ENCODE measurements around the gene KRT7. TPM values are rescaled to one million over a fixed set of nuclear protein-coding genes. Genes with fewer than 3 reads are reported as not detected.
A peak's percentile ranks its signal among the peaks of the same experiment; 100 is the strongest.
"Not testable (repeated sequence)": the region's sequence is repeated elsewhere in the genome, so short reads cannot be mapped to it uniquely, and the experiment has no call there.

KRT7 gene
- total RNA-seq, 1 experiment from 2014 or later: 13.9 TPM

DNA sequence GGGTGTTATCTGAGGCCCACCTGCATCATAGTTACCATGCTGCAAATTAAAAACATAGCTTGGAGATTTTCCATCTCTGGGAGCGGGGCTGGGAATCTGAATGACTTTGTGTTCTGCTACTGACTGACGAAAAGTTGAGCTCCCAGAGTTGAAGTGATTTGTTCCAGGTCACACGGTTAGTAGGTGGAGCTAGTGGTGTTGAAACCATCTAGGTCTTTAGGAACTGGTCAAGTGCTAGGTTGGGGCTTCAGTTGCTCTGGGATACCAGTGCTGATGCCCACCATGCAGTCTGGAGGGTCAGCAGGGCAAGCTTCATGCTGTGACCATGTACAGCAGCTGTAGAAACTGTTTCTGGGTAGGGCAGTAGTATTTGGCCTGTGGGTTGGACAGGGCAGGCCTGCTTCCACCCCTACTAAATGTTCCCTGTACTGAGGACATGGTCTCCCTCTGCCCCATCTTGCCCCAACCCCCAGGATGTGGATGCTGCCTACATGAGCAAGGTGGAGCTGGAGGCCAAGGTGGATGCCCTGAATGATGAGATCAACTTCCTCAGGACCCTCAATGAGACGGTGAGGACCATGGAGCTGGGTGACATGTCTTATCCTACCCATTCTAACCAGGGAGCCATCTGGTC is 5.3 kb downstream of the KRT7 start:
- no peak for DNase-seq
- no peaks in the 10 kb centered on the region for H3K36me3 ChIP-seq (ENCODE audit: control insufficient read depth, insufficient read depth, low read length)
- ChIA-PET POLR2A (interaction anchor here (0.6 kb wide), 1 partner anchor 18 kb away, joined by 3 read pairs; no protein-coding TSS in a partner anchor), CTCF (interaction anchor here (1.6 kb wide), 1 partner anchor 41 kb away, joined by 5 read pairs; no protein-coding TSS in a partner anchor)
- intact Hi-C loops (cut with micrococcal nuclease; ENCODE audit: unreplicated experiment): loop anchor here (2.0 kb wide), 1 partner anchor 42 kb away; no protein-coding TSS in a partner anchor
- BruUV-seq (replicated peaks): no TSS peak
- no peaks in the 10 kb centered on the region for H3K9me3 ChIP-seq
- no peaks in the 10 kb centered on the region for H3K27me3 ChIP-seq (replicated peaks; ENCODE audit: control insufficient read depth, insufficient read depth, low read length)
- peaks cover 44% of the 10 kb centered on the region for H3K4me1 ChIP-seq
- H3K27ac Mint-ChIP-seq (ENCODE audit: unreplicated experiment): no peak overlapping the region
- H3K4me1 Mint-ChIP-seq (ENCODE audit: low read depth, unreplicated experiment): peaks cover 30% of the 10 kb centered on the region
- TF ChIP-seq, protein P1, sequence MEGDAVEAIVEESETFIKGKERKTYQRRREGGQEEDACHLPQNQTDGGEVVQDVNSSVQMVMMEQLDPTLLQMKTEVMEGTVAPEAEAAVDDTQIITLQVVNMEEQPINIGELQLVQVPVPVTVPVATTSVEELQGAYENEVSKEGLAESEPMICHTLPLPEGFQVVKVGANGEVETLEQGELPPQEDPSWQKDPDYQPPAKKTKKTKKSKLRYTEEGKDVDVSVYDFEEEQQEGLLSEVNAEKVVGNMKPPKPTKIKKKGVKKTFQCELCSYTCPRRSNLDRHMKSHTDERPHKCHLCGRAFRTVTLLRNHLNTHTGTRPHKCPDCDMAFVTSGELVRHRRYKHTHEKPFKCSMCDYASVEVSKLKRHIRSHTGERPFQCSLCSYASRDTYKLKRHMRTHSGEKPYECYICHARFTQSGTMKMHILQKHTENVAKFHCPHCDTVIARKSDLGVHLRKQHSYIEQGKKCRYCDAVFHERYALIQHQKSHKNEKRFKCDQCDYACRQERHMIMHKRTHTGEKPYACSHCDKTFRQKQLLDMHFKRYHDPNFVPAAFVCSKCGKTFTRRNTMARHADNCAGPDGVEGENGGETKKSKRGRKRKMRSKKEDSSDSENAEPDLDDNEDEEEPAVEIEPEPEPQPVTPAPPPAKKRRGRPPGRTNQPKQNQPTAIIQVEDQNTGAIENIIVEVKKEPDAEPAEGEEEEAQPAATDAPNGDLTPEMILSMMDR (IDR thresholded peaks at IDR 0.05; ENCODE audit: insufficient read depth in 1 of 2, low read depth in 1 of 2, low read length in 1 of 2, severe bottlenecking in 1 of 2, unreplicated experiment in 1 of 2): no peak
- no peaks in the 10 kb centered on the region for H3K27me3 Mint-ChIP-seq (ENCODE audit: insufficient read depth, unreplicated experiment)
- no peaks in the 10 kb centered on the region for H3K9me3 Mint-ChIP-seq (ENCODE audit: unreplicated experiment)
- H3K4me3 ChIP-seq (ENCODE audit: low read depth, low read length): no peak overlapping the region
- H3K4me3 Mint-ChIP-seq (ENCODE audit: unreplicated experiment): no peak overlapping the region
- H3K36me3 Mint-ChIP-seq (ENCODE audit: insufficient read depth, unreplicated experiment): peaks cover 6% of the 10 kb centered on the region

DNA sequence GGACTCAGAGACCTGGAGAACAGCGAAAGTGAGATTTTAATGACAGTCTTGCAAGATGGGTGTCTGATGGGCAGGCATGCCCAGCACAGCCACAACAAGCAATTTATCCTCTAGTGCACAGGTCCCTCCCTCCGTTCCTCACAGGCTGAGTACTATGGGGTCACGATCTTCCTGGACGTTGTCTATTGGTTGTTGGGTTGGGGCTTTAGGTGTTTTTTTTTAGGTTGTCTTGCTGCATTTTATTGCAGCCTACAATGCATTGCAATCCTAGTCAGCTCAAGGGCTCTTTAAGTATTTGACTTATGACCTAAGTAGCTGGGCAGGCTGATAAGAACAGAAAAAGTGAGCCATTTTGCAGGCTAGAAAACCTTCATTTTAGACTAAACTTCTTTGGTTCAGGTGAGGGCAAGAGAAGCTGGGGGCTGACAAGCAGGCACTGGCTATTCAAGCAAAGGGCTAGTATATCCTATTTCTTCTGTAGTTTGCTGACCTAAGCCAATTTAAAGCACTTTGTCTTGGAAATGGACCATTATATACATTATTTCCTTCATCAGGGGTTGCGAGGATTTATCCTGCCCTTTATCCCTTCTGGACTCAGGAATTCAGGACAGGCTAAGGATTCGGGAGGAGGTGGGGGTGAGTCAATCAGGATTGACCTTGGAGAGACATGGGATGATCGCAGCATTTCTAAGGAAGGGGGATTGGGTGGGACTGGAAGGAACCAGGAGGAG is 6.0 kb downstream of the KRT7 start:
- POLR2A ChIA-PET: interaction anchor here (0.7 kb wide), 1 partner anchor 22 kb away, joined by 3 read pairs; no protein-coding TSS in a partner anchor
- peaks cover 52% of the 10 kb centered on the region for H3K4me1 ChIP-seq
- H3K27me3 Mint-ChIP-seq (ENCODE audit: insufficient read depth, unreplicated experiment): no peaks in the 10 kb centered on the region
- H3K4me3 ChIP-seq (ENCODE audit: low read depth, low read length): no peak overlapping the region
- no TSS peak for BruUV-seq (replicated peaks)
- no peaks in the 10 kb centered on the region for H3K9me3 ChIP-seq
- peak overlapping the region; percentile 70 for H3K27ac Mint-ChIP-seq (ENCODE audit: unreplicated experiment)
- no peak overlapping the region for H3K4me3 Mint-ChIP-seq (ENCODE audit: unreplicated experiment)
- TF ChIP-seq, protein P1 (IDR thresholded peaks at IDR 0.05; ENCODE audit: insufficient read depth in 1 of 2, low read depth in 1 of 2, low read length in 1 of 2, severe bottlenecking in 1 of 2, unreplicated experiment in 1 of 2): no peak
- CTCF ChIA-PET: no interaction called here
- no peaks in the 10 kb centered on the region for H3K36me3 ChIP-seq (ENCODE audit: control insufficient read depth, insufficient read depth, low read length)
- peaks cover 37% of the 10 kb centered on the region for H3K4me1 Mint-ChIP-seq (ENCODE audit: low read depth, unreplicated experiment)
- H3K27me3 ChIP-seq (replicated peaks; ENCODE audit: control insufficient read depth, insufficient read depth, low read length): no peaks in the 10 kb centered on the region
- intact Hi-C loops (cut with micrococcal nuclease; ENCODE audit: unreplicated experiment): loop anchor here (2.0 kb wide), 1 partner anchor 42 kb away; no protein-coding TSS in a partner anchor
- H3K36me3 Mint-ChIP-seq (ENCODE audit: insufficient read depth, unreplicated experiment): peaks cover 12% of the 10 kb centered on the region
- H3K9me3 Mint-ChIP-seq (ENCODE audit: unreplicated experiment): no peaks in the 10 kb centered on the region
- peak; percentile 43 to 57 for DNase-seq

DNA sequence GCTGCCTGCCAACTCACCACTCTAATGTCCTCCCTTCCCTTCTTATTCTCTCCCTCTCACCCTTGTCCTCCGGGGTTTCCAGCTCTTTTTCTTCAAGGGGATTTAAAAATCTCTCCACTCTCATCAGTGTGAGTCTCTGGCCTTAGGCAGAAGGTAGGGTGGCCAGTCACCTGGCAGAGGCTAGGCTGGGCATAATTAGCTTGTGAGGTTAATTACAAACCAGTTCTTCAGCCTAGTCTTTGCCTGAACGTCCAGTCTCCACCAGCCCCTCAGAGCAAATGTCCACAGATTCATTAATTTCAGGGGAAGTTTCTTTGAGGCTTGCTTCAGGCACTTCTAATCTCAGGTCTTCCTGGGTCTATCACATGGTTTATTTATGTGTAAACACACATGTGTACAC is 6.7 kb downstream of the KRT7 start:
- Histone ChIP-seq H3K36me3 (ENCODE audit: control insufficient read depth, insufficient read depth, low read length) (no peaks in the 10 kb centered on the region), H3K9me3 (no peaks in the 10 kb centered on the region), H3K4me1 (peaks cover 54% of the 10 kb centered on the region), H3K27me3 (replicated peaks; ENCODE audit: control insufficient read depth, insufficient read depth, low read length) (no peaks in the 10 kb centered on the region), H3K4me3 (ENCODE audit: low read depth, low read length) (no peak overlapping the region)
- ChIA-PET CTCF (no interaction called here), POLR2A (no interaction called here)
- Mint-ChIP-seq H3K9me3 (ENCODE audit: unreplicated experiment) (no peaks in the 10 kb centered on the region), H3K36me3 (ENCODE audit: insufficient read depth, unreplicated experiment) (peaks cover 7% of the 10 kb centered on the region), H3K4me3 (ENCODE audit: unreplicated experiment) (no peak overlapping the region), H3K27me3 (ENCODE audit: insufficient read depth, unreplicated experiment) (no peaks in the 10 kb centered on the region), H3K4me1 (ENCODE audit: low read depth, unreplicated experiment) (peaks cover 38% of the 10 kb centered on the region), H3K27ac (ENCODE audit: unreplicated experiment) (peak overlapping the region; percentile 70)
- BruUV-seq (replicated peaks): no TSS peak
- TF ChIP-seq, protein P1 (IDR thresholded peaks at IDR 0.05; ENCODE audit: insufficient read depth in 1 of 2, low read depth in 1 of 2, low read length in 1 of 2, severe bottlenecking in 1 of 2, unreplicated experiment in 1 of 2): no peak
- intact Hi-C loops (cut with micrococcal nuclease; ENCODE audit: unreplicated experiment): loop anchor here (2.0 kb wide), 1 partner anchor 41 kb away; no protein-coding TSS in a partner anchor
- no peak for DNase-seq

DNA sequence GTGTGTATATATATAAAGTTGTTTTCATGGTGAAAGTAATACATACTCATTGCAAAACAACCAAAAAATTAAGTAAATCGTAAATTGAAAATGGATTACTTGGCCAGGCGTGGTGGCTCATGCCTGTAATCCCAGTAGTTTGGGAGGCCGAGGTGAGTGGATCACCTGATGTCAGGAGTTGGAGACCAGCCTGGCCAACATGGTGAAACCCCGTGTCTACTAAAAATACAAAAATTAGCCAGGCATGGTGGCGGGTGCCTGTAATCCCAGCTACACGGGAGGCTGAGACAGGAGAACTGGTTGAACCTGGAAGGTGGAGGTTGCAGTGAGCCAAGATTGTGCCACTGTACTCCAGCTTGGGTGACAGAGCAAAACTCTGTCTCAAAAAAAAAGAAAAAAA is 7.2 kb downstream of the KRT7 start:
- H3K27me3 ChIP-seq (replicated peaks; ENCODE audit: control insufficient read depth, insufficient read depth, low read length); intact Hi-C loops (cut with micrococcal nuclease; ENCODE audit: unreplicated experiment); H3K36me3 Mint-ChIP-seq (ENCODE audit: insufficient read depth, unreplicated experiment); H3K9me3 ChIP-seq; POLR2A ChIA-PET; H3K27ac Mint-ChIP-seq (ENCODE audit: unreplicated experiment); H3K36me3 ChIP-seq (ENCODE audit: control insufficient read depth, insufficient read depth, low read length); H3K4me3 Mint-ChIP-seq (ENCODE audit: unreplicated experiment); H3K4me3 ChIP-seq (ENCODE audit: low read depth, low read length); H3K9me3 Mint-ChIP-seq (ENCODE audit: unreplicated experiment); H3K27me3 Mint-ChIP-seq (ENCODE audit: insufficient read depth, unreplicated experiment); CTCF ChIA-PET; BruUV-seq (replicated peaks); DNase-seq: not testable (repeated sequence)
- peaks cover 53% of the 10 kb centered on the region for H3K4me1 ChIP-seq
- peaks cover 38% of the 10 kb centered on the region for H3K4me1 Mint-ChIP-seq (ENCODE audit: low read depth, unreplicated experiment)
